Psoas muscle (tissue), 8 donors: ENCODE measurements around the gene GAPDH. TPM values are rescaled to one million over a fixed set of nuclear protein-coding genes. Genes with fewer than 3 reads are reported as not detected.
A peak's percentile ranks its signal among the peaks of the same experiment; 100 is the strongest.

Experiments
- ATAC-seq, 4 donors: fragments of 200-7000 bp; cut with Tn5 transposase; one replicate each; pipeline ENCODE4 v1.9.1; 2020; ENCODE audit warnings: moderate library complexity in 3 of 4, mild to moderate bottlenecking in 2 of 4
- DNase-seq, 2 donors: peaks; one replicate each; pipeline ENCODE4 v3.0.0-alpha.2; 2020
- H3K27ac ChIP-seq: fragments of 200-600 bp; one replicate; pipeline ENCODE4 v1.8.0; 2022
- H3K27me3 ChIP-seq, 3 donors: fragments of 200-600 bp in 1 of 3; one replicate each; pipeline versions ENCODE4 v1.6.1 to v1.8.0; 2013 to 2022; ENCODE audit warnings: low read length in 2 of 3, mild to moderate bottlenecking in 2 of 3, moderate library complexity in 1 of 3; ENCODE audit not compliant: insufficient read depth in 3 of 3
- H3K36me3 ChIP-seq, 2 donors: fragments of 200-600 bp in 1 of 2; one replicate each; pipeline versions ENCODE4 v1.6.1 to v1.8.0; 2013 to 2022; ENCODE audit warnings: low read depth in 1 of 2, mild to moderate bottlenecking in 1 of 2, moderate library complexity in 1 of 2; ENCODE audit not compliant: insufficient read depth in 1 of 2
- H3K4me1 ChIP-seq: fragments of 200-600 bp; one replicate; pipeline ENCODE4 v1.8.0; 2022
- H3K4me3 ChIP-seq: fragments of 200-600 bp; one replicate; pipeline ENCODE4 v1.8.0; 2022; ENCODE audit warnings: mild to moderate bottlenecking
- H3K9me3 ChIP-seq: fragments of 200-600 bp; one replicate; pipeline ENCODE4 v1.8.0; 2022
- WGBS, 3 donors: extraction: QIAGEN DNeasy Blood & Tissue Kit; methylation state at CpG; one replicate each; pipeline versions ENCODE4 v1.1.6 to v1.1.7; 2013; 5-methylcytosine and 5-hydroxymethylcytosine counted together
- intact Hi-C, 2 donors: fragments of 100-400 bp; cut with DNase I; formaldehyde crosslinking; loops; one replicate each; pipeline versions ENCODE4 v1.11.0 to v1.14.2; 2022
- polyA plus RNA-seq, 3 donors: library from polyadenylated mRNA; stranded (reverse); fragments of 200-250 nt; gene quantifications; one replicate each; pipeline ENCODE4 v1.2.3, GENCODE V29; 2013
- total RNA-seq, 4 donors: library from RNA; stranded (reverse); fragmentation: NEBNext Ultra II Directional in 2 of 4; extraction: Animal tissue kit (Norgen Biotek cat#: 25700) in 2 of 4; gene quantifications; one replicate each; pipeline versions ENCODE4 v1.2.1 to v1.2.4, GENCODE V29; 2021 to 2023
- TF ChIP-seq, protein P1 (sequence below): fragments of 200-600 bp; IDR thresholded peaks from one replicate; pipeline ENCODE4 v1.8.0; 2022; ENCODE audit warnings: antibody characterized with exemption
- donor health status: healthy with polysubstance abuse.
- donor health status: DM: no; HTN: no; CAD: no; lungs with moderate emphysema.
- donor health status: Bipolar disorder and iron deficiency.
- donor health status: healthy.
- donor health status: DM: yes; HTN: yes; CAD: no.
- donor health status: DM: no; HTN: no; CAD: no.
- donor health status: DM: no; HTN: no; CAD: no.
- donor health status: DM: yes; HTN: yes; CAD: no.

The GAPDH gene
- total and polyA plus RNA-seq, 7 donors, result 7,136 to 18,891 (median 10,253) TPM

- ATAC-seq (no peak), DNase-seq (no peak)
- TF ChIP-seq, protein P1, sequence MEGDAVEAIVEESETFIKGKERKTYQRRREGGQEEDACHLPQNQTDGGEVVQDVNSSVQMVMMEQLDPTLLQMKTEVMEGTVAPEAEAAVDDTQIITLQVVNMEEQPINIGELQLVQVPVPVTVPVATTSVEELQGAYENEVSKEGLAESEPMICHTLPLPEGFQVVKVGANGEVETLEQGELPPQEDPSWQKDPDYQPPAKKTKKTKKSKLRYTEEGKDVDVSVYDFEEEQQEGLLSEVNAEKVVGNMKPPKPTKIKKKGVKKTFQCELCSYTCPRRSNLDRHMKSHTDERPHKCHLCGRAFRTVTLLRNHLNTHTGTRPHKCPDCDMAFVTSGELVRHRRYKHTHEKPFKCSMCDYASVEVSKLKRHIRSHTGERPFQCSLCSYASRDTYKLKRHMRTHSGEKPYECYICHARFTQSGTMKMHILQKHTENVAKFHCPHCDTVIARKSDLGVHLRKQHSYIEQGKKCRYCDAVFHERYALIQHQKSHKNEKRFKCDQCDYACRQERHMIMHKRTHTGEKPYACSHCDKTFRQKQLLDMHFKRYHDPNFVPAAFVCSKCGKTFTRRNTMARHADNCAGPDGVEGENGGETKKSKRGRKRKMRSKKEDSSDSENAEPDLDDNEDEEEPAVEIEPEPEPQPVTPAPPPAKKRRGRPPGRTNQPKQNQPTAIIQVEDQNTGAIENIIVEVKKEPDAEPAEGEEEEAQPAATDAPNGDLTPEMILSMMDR, result no peak
- no peaks in the 10 kb centered on the region for H3K9me3 ChIP-seq
- H3K36me3 ChIP-seq, result peaks cover 0 to 66% of the 10 kb centered on the region in 2 donors
- intact Hi-C loops, result no loop called here
- WGBS, 3 donors, result 81 to 86% (median 84%) methylated on average over 26 of the region's 26 CpGs
- H3K4me1 ChIP-seq, result peaks cover 34% of the 10 kb centered on the region
- H3K27ac ChIP-seq, result peak overlapping the region; percentile 100
- H3K4me3 ChIP-seq, result no peak overlapping the region
- H3K27me3 ChIP-seq, result no peaks in the 10 kb centered on the region
Observed at GRCh38 chr12:6548556-6548955, 14.2 kb downstream of the GAPDH start.

GRCh38 chr12:6548966-6549683 lies 14.8 kb downstream of the GAPDH start:
- peak overlapping the region; percentile 95 for H3K4me3 ChIP-seq
- H3K9me3 ChIP-seq, result no peaks in the 10 kb centered on the region
- H3K36me3 ChIP-seq, result peaks cover 0 to 62% of the 10 kb centered on the region in 2 donors
- peak overlapping the region; percentile 100 for H3K27ac ChIP-seq
- DNase-seq (peak in 1 of 2 donors; percentile 29), ATAC-seq (no peak)
- TF ChIP-seq, protein P1, result no peak
- 84 to 87% (median 86%) methylated on average over 15 of the region's 15 CpGs for WGBS, 3 donors
- no peaks in the 10 kb centered on the region for H3K27me3 ChIP-seq
- peaks cover 40% of the 10 kb centered on the region for H3K4me1 ChIP-seq
- intact Hi-C loops, result no loop called here

GRCh38 chr12:6549684-6550151 lies 15.4 kb downstream of the GAPDH start:
- ATAC-seq (no peak), DNase-seq (no peak)
- Histone ChIP-seq H3K9me3 (no peaks in the 10 kb centered on the region), H3K4me3 (peak overlapping the region; percentile 95), H3K4me1 (peaks cover 46% of the 10 kb centered on the region), H3K27me3 (no peaks in the 10 kb centered on the region), H3K36me3 (peaks cover 0 to 57% of the 10 kb centered on the region in 2 donors), H3K27ac (peak overlapping the region; percentile 100)
- 90 to 94% (median 90%) methylated on average over 18 of the region's 18 CpGs for WGBS, 3 donors
- intact Hi-C loops, result loop anchor here in 1 of 2 donors (2.0 kb wide), 1 partner anchor 15 kb away; the partner anchor contains the start of gene GAPDH
- TF ChIP-seq, protein P1, result no peak

DNA sequence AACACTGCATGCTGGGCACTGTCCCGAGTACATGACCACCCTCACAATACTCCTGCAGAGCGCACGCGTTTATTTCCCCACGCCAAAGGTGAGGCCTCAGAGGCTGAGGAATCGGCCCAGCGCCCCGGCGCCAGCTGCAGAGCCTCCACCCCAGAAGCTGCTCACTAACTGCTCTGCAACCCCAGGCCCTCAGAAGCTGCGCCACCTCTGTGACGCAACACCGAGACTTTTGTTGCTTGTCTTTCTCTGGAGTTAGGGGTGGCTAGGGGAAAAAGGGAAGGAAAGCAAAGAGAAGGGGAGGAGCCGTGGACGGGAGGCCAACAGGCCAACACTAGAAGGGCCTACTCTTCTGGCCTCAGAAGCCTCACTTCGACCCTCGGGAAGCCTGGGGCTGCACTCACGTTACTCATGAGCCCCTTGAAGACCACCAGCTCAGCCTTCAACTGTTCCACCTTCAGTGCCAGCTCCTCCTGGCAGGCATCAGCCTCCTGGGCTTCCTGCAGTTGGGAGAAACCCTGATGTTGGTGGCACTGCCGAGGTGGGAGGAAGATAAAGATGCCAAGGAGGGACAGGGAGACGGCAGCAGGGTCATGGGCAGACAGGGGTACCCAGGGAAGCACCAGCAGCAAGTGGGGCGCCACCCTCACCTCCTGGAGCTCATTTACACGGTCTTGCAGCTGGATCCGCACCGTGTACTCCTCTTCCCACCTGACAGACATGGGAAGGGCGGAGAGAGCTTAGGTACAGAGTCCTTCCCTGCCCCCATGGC lies 16.2 kb downstream of the GAPDH start:
- intact Hi-C loops, result loop anchor here in 1 of 2 donors (2.0 kb wide), 1 partner anchor 16 kb away; the partner anchor contains the start of gene GAPDH
- H3K36me3 ChIP-seq, result peaks cover 0 to 49% of the 10 kb centered on the region in 2 donors

More for the DNA sequence above, 16.2 kb downstream of the GAPDH start:
- Histone ChIP-seq H3K27me3 (no peaks in the 10 kb centered on the region), H3K27ac (peak overlapping the region; percentile 100), H3K9me3 (no peaks in the 10 kb centered on the region), H3K4me3 (peak overlapping the region; percentile 95), H3K4me1 (peaks cover 49% of the 10 kb centered on the region)
- TF ChIP-seq, protein P1, result no peak
- 47 to 64% (median 50%) methylated on average over 24 of the region's 24 CpGs for WGBS, 3 donors
- DNase-seq, result no peak
- ATAC-seq, result no peak
